OCI-LY3 (cell line): ENCODE data around the gene LYRM1.
"Not testable (repeated sequence)": the region's sequence is repeated elsewhere in the genome, so short reads cannot be mapped to it uniquely, and the experiment has no call there.

Experiments used
- H2AFZ ChIP-seq: fragments of 200-600, 300-600 bp; shearing (Covaris generic); 2 replicates; pipeline ENCODE4 v1.6.0; 2014; ENCODE audit warnings: antibody characterized with exemption, low read depth, low read length
- H3K27ac ChIP-seq: fragments of 200-600, 300-600 bp; sonication (generic); 2 replicates; pipeline ENCODE4 v1.5.1; 2014; ENCODE audit warnings: mild to moderate bottlenecking, low read length, moderate library complexity, mixed read lengths
- H3K27me3 ChIP-seq: fragments of 200-600, 300-600 bp; sonication (generic); 2 replicates; pipeline ENCODE4 v1.6.1; 2014; ENCODE audit warnings: low read depth, low read length, mixed read lengths
- H3K36me3 ChIP-seq: fragments of 200-600, 300-600 bp; sonication (generic); replicated peaks from 2 replicates; pipeline ENCODE3; 2014; ENCODE audit warnings: low read depth, low read length, mixed read lengths
- H3K4me1 ChIP-seq: fragments of 300-600, 200-600 bp; sonication (generic); 2 replicates; pipeline ENCODE4 v1.6.1; 2014; ENCODE audit warnings: low read length, mixed read lengths
- H3K4me2 ChIP-seq: fragments of 200-600, 300-600 bp; sonication (generic); 2 replicates; pipeline ENCODE4 v1.6.1; 2014; ENCODE audit warnings: low read length, mixed read lengths
- H3K4me3 ChIP-seq: fragments of 300-600, 200-600 bp; sonication (generic); 2 replicates; pipeline ENCODE4 v1.5.1; 2014; ENCODE audit warnings: antibody characterized with exemption, mild to moderate bottlenecking, low read length, moderate library complexity
- H3K79me2 ChIP-seq: fragments of 300-600, 200-600 bp; shearing (Covaris generic); 2 replicates; pipeline ENCODE4 v1.6.1; 2014; ENCODE audit warnings: mild to moderate bottlenecking, low read length, mixed read lengths
- H3K9ac ChIP-seq: fragments of 300-600, 200-600 bp; shearing (Covaris generic); 2 replicates; pipeline ENCODE4 v1.6.0; 2014; ENCODE audit warnings: mild to moderate bottlenecking, low read length, moderate library complexity
- H3K9me3 ChIP-seq: fragments of 200-600, 300-600 bp; shearing (Covaris generic); 2 replicates; pipeline ENCODE4 v1.6.1; 2014; ENCODE audit warnings: low read length, mixed read lengths; ENCODE audit not compliant: insufficient read depth
- H4K20me1 ChIP-seq: fragments of 200-600, 300-600 bp; sonication (generic); 2 replicates; pipeline ENCODE4 v1.6.1; 2016; ENCODE audit warnings: low read length, mixed read lengths; ENCODE audit not compliant: insufficient read depth
- EZH2phosphoT487 ChIP-seq: fragments of 200-600 bp; shearing (Covaris generic); IDR thresholded peaks from 2 replicates; pipeline ENCODE4 v1.6.1; 2018; ENCODE audit warnings: antibody characterized with exemption, mixed run types, low read depth
- TF ChIP-seq, protein P1 (sequence below): fragments of 200-600, 300-600 bp; sonication (generic); IDR thresholded peaks from 2 replicates; pipeline ENCODE4 v1.5.1; 2014; ENCODE audit warnings: antibody characterized with exemption, low read length, low read depth

Gene LYRM1

DNA sequence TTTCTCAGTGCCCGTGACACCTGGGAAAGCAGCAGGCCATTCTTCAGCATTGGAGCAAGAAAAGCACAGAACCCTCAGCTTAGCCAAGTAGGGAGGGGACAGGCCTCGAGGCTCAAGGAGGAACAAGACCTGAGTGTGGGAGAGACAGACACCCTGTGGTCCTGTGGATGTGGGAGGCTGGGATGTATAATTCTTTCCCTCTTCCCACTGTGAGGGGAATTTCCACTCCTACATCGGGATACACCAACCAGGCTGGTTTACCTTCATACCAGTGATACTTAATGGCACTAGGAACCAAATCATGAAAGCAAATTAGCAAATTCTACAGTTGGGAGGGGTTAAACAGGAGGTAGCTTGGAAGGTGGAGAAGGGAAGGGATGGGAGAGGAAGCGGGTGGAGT, 41.7 kb downstream of the LYRM1 start:
- peaks cover 20% of the 10 kb centered on the region for H3K4me1 ChIP-seq
- no peak overlapping the region for H2AFZ ChIP-seq
- TF ChIP-seq EZH2phosphoT487 = no peak
- TF ChIP-seq, protein P1, sequence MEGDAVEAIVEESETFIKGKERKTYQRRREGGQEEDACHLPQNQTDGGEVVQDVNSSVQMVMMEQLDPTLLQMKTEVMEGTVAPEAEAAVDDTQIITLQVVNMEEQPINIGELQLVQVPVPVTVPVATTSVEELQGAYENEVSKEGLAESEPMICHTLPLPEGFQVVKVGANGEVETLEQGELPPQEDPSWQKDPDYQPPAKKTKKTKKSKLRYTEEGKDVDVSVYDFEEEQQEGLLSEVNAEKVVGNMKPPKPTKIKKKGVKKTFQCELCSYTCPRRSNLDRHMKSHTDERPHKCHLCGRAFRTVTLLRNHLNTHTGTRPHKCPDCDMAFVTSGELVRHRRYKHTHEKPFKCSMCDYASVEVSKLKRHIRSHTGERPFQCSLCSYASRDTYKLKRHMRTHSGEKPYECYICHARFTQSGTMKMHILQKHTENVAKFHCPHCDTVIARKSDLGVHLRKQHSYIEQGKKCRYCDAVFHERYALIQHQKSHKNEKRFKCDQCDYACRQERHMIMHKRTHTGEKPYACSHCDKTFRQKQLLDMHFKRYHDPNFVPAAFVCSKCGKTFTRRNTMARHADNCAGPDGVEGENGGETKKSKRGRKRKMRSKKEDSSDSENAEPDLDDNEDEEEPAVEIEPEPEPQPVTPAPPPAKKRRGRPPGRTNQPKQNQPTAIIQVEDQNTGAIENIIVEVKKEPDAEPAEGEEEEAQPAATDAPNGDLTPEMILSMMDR = no peak

DNA sequence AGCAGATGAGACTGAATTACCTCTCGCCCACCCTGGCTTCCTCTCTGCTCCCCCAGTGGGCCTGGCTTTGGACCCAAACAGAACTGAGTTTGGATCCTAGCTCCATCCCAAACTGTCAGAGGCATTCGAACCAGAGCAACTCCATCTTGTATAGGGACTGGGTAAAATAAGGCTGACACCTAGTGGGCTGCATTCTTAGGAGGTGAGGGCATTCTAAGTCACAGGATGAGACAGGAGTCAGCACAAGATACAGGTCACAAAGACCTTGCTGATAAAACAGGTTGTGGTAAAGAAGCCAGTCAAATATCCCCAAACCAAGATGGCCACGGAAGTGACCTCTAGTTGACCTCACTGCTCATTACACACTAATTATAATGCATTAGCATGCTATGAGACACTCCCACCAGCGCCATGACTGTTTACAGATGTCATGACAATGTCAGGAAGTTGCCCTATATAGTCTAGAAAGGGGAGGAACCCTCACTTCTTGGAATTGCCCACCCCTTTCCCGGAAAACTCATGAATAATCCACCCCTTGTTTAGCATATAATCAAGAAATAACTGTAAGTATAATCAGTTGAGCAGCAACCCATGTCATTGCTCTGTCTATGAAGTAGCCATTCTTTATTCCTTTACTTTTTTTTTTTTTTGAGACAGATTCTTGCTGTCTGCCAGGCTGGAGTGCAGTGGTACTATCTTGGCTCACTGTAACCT, 44.4 kb downstream of the LYRM1 start:
- H2AFZ ChIP-seq = no peak overlapping the region
- no peak overlapping the region for H3K27ac ChIP-seq
- no peak overlapping the region for H3K9ac ChIP-seq
- peaks cover 2% of the 10 kb centered on the region for H3K4me1 ChIP-seq
- H3K4me2 ChIP-seq = no peak overlapping the region
- peaks cover 3% of the 10 kb centered on the region; the same call in 1 of the 2 replicates for H3K27me3 ChIP-seq
- H3K36me3 ChIP-seq = no peaks in the 10 kb centered on the region
- no peaks in the 10 kb centered on the region for H3K79me2 ChIP-seq
- no peak overlapping the region for H3K4me3 ChIP-seq
- no peaks in the 10 kb centered on the region for H3K9me3 ChIP-seq
- TF ChIP-seq, protein P1 = peak; percentile 56
- no peak for TF ChIP-seq EZH2phosphoT487
- H4K20me1 ChIP-seq = no peaks in the 10 kb centered on the region

More for the DNA sequence above, 41.7 kb downstream of the LYRM1 start:
- Histone ChIP-seq H3K4me2 (no peak overlapping the region), H3K27me3 (no peaks in the 10 kb centered on the region), H3K79me2 (no peaks in the 10 kb centered on the region), H3K9me3 (no peaks in the 10 kb centered on the region), H3K9ac (no peak overlapping the region), H3K36me3 (no peaks in the 10 kb centered on the region), H3K27ac (no peak overlapping the region), H3K4me3 (no peak overlapping the region), H4K20me1 (no peaks in the 10 kb centered on the region)

DNA sequence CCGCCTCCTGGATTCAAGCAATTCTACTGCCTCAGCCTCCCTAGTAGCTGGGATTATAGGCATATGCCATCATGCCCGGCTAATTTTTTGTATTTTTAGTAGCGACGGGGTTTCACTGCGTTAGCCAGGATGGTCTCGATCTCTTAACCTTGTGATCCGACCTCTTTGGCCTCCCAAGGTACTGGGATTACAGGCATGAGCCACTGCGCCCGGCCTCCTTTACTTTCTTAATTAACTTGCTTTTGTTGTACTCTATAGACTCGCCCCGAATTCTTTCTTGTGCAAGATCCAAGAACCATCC, 45.0 kb downstream of the LYRM1 start:
- not testable (repeated sequence) for H3K27me3 ChIP-seq, H3K9me3 ChIP-seq, H3K4me1 ChIP-seq, H3K4me2 ChIP-seq, H2AFZ ChIP-seq, H3K79me2 ChIP-seq, H3K9ac ChIP-seq, H3K27ac ChIP-seq, H3K4me3 ChIP-seq, H3K36me3 ChIP-seq, H4K20me1 ChIP-seq

DNA sequence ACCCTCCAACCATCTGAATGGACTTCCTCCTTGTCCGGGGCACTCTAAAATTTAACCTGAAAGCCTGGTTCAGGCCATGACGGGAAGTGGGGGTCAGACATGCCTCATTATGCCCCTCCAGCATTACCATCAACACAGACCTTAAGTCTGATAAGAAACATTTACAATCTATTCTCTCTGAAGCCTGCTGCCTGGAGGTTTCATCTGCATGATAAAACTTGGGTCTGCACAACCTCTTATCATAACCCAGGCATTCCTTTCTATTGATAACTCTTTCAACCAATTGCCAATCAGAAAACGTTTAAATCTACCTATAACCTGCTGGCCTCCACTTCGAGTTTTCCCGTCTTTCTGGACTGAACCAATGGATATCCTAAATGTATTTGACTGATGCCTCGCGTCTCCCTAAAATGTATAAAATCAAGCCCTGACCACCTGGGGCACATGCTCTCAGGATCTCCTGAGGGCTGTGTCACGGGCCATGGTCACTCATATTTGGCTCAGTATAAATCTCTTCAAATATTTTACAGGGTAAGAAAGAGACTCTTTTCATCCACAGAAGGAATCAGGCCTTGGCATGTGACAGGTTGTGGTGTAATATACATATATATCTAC, 45.6 kb downstream of the LYRM1 start:
- no peak overlapping the region for H2AFZ ChIP-seq
- H3K4me1 ChIP-seq = peaks cover 2% of the 10 kb centered on the region; the same call in 1 of the 2 replicates
- H3K27me3 ChIP-seq = peaks cover 3% of the 10 kb centered on the region
- H3K4me3 ChIP-seq = no peak overlapping the region
- H3K27ac ChIP-seq = no peak overlapping the region
- no peak for TF ChIP-seq EZH2phosphoT487
- TF ChIP-seq, protein P1 = no peak
- no peaks in the 10 kb centered on the region for H3K36me3 ChIP-seq
- no peaks in the 10 kb centered on the region for H3K79me2 ChIP-seq
- no peaks in the 10 kb centered on the region for H3K9me3 ChIP-seq
- no peak overlapping the region for H3K4me2 ChIP-seq
- no peak overlapping the region for H3K9ac ChIP-seq
- no peaks in the 10 kb centered on the region for H4K20me1 ChIP-seq
